IPS DF 19.7 (cell line): ENCODE results near the gene ANO6.
A peak's percentile ranks its signal among the peaks of the same experiment; 100 is the strongest.
"Not testable (repeated sequence)": the region's sequence is repeated elsewhere in the genome, so short reads cannot be mapped to it uniquely, and the experiment has no call there.

ENCODE experiments used
- DNase-seq: peaks from one replicate; pipeline ENCODE4 v3.0.0-alpha.2; 2013; ENCODE audit warnings: low read depth, low spot score

Gene ANO6

GRCh38 chr12:45213107-45213506, 2.8 kb upstream of the ANO6 start:
- no peak for DNase-seq

DNA sequence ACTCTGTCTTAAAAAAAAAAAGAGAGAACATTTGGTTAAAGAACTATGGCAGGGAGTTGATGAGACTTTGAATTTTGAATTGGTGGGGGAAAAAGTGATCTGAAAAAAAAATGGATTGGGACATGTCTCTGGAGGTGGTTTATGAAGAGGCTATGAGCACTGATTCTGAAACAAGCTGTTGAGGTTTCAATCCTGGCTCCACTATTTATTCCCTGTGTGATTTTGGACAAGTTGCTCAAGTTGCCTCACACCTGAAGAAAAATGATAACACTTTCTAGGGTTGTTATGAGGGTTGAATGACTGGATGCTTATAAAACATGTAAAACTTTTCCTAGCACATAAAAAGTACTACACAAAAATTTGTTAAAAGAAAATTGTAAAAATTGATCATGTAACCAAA, 1.8 kb upstream of the ANO6 start:
- no peak for DNase-seq

DNA sequence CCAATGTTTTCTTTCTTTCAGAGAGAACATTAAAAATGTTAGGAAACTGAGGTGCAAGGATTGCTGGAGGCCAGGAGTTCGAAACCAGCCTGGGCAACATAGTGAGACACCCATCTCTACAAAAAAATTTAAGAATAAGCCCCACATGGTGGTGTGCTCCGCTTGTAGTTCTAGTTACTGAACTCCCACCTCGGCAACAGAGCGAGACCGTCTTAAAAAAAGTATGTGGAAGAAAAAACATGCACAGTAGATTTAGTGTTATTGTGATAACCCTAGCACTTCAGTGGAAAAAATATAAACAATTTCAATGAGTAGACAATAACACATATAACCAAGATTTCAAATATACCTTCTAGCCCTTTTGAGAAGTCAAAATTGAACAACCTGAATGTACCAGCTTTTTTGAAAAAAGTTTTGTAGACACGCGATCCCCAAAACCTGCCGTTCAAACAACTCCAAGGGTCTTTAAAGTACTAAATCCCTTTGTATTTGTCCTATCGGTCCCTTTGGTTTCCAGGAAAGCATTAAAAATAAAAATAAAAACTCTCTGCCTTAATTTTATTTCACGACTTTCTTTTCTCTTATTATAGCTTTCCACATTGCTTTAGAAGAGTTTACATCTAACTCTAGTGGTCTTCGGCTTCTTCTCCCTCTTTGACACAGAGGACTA, 1.0 kb upstream of the ANO6 start:
- no peak for DNase-seq

DNA sequence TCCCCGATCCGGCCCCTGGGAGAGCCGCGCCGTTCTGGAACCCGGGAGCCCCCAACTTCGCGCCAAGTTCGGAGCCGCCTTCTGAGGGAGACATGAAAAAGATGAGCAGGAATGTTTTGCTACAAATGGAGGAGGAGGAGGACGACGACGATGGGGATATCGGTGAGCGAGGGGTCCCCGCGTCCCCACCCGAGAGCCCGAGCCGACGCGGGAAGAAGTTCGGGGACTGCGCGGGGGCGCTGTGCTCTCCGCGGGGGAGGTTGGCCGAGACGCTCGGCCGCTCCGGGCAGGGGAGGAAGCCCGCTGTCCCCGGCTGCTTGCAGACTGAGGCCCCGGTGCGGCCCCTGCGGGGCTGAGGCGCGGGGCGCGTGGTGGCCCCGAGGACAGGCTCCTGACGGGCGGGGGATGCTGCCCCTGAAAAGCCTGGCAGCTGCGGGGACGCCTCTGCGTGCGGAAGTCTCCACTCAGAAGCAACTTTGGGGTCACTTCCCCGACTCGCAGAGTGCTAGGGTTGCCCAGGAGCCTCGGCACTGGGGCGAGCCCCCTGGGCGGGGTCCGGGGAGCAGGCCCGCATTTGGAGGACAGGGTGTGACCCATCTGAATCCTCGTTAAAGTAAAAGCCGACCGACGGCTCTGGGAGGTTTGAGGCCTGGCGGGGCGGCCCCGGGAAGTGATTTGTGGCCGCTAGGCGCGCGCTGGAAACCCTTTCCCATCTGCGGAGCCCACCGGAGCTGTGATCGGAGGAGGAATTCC, 511 bp downstream of the ANO6 start:
- DNase-seq = no peak

DNA sequence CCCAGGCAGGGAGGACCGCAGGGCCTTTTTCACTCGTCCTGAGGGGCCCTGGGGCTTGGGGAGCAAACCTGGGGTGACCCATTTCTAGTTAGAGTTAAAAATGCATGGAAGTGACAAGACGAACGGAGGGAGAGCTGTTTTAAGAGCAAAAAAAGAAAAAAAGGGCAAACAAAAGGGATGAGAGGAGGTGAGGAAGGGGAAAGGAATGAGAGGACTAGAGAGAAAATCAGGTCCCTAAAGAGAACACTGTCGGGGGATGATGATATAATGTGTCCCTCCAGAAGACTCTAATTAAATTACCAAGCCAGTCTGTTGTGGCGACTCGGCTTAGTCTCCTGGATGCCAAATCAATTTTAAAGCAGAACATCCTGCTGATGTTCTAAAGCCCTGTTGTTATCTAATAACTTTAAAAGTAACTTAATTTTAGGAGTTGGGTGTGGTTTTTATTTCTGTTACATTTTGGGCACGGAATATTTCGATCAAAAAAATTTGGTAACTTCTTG, 1.1 kb downstream of the ANO6 start:
- no peak for DNase-seq

GRCh38 chr12:45217846-45218245, 2.0 kb downstream of the ANO6 start:
- DNase-seq = no peak

DNA sequence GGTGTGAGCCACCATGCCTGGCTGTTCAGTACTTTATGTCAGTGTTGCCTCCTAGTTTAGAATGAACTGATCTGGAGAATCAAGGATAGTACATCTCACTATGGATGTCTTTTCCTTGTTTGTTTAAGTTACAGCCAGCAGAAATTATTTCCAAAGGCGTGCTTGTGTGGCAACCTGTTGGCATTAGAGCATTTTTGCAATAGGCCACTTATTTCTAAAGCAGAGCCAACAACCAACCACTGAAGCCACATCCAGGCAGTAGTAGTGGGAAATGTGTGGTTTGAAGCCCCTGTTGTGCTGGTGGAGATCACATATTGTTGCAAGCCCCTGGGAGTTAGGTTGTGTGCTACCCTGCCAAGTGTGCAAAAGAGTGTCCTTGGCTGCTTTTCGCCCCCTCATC, 3.7 kb downstream of the ANO6 start:
- DNase-seq = no peak

DNA sequence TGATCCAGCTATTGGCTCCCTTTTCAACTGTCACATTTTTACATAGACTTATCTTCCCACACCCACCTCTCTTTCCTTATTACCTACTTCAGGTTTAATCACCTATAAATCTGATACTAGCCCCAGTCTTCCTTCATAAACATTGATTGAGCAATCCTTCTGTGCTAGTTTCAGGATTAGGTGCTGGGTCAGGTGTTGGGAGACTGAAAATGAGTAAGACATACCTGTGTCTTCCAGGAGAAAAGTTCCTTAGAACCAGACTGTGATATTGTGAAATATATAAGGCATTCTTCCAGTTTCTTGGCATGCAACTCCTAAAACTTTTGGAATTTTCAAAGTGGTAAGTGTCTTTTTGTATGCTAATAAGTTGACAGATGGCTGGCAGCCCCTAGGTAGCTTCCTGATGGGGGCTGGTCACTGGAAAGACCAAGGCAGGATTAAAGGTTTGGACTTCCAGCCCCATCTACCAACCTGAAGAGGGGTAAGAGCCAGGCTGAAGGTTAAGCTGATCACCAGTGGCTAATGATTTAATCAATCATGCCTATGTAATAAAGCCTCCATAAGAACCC, 4.6 kb downstream of the ANO6 start:
- no peak for DNase-seq

- DNase-seq = no peak
These were observed 5.1 kb downstream of the ANO6 start for GRCh38 chr12:45220969-45221368.

- no peak for DNase-seq
These were observed 8.0 kb downstream of the ANO6 start for GRCh38 chr12:45223868-45224267.

GRCh38 chr12:45224311-45224710, 8.4 kb downstream of the ANO6 start:
- DNase-seq = no peak

DNA sequence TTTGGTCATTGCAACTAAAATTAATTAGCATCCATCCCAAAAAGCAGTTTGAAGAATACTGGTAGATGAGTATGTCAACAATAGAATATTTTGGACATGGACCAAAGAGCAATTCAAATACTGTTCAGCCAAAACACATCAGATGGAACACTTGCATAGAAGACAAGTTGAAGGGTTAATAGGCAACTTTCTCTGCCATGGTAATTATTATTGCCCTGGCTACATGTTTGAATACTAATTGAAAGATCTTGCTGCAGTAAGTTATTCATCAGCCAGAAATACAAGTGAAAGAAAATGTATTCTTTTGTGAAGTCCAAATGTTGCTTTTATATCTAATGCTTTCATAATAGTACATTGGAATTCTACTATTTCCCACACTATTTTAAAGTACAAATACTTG, 10.1 kb downstream of the ANO6 start:
- DNase-seq = no peak

DNA sequence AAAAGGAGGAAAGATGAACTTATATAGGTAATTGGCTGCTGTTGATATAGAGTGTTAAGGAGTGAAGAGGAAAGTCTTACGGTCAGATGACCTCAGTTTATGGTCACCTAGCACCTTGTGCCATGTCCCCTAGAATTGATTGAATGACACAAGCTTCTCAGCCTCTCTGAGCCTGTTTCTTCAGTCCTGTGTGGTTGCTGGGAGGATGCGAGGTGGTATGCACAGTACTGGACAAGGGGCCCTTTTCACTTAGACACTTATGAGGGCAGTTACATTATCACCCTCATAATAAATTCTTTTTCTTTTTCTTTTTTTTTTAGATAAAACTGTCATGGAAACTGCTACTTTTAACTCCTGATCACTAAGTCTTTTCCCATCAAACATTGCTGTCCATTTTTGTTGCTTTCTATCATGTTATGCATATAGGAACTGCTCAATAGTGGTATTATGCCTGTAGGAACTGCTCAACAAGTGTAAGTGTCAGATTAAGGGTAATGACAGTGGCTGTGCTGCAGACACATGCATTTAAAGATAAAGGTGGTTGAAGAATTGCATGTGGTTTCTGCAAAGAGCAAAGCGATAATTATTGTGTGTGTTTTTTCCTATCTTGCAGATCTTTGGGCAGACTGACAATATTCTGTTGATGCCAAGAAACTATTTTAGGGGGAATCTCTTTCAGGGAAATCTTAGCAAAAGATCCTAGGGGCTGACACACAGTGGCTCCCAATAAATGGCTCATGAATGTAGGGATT, 11.6 kb downstream of the ANO6 start:
- DNase-seq = no peak

DNA sequence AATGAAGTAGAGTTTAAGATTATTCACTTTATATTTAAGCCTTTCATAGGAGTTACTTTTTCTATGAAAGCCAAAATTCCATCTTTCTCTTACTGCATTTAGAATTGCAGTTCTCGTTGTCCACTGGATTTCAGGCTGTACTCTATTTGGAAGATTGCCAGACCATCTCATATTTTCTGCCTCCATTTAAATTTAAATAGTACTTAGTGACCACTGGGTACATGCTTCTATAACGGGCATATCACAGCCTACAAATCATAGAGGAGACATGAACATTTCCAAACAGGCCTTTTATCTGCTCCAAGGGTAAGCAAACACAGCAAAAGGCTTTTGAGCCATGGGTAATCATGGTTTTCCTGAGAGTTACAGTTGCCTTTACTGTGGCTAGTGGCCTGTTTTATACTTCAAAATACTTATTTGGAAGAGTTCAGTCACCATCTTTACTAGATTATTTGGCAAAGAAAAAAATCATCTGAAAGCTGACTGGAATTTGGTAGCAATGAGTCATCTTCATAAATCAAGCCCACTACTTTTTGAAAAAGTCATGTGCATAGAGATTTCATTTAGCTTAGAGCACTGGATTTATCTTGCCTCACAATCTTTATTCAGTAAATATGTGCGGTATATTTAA, 15.7 kb downstream of the ANO6 start:
- DNase-seq = no peak

DNA sequence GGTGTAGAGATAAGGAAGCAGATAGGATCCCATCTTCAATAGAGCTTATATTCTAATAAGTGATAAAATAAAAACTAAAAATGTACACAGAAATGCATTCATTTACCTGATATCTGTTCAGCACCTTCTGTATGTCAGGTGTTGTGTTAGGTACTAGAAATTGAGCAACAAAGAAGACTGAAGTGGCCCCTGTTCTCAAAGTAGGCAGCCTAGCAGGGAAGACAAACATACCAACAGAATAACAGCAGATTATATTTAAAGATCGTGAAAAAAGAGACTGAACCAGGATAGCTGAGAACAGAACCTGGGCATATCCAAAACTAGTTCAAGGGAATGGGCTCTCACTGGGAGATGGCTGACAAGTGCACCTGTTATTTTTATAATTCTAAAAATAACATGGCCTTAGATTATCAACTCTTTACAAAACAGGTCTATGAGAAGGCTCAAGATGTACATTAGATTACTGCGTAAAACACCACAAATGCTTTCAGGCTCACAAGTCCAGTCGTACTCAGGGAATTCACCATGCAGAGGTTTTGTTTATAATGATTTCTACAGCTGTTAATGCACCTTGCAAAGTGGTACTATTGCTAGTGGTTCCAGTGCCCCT, 16.4 kb downstream of the ANO6 start:
- no peak for DNase-seq

DNA sequence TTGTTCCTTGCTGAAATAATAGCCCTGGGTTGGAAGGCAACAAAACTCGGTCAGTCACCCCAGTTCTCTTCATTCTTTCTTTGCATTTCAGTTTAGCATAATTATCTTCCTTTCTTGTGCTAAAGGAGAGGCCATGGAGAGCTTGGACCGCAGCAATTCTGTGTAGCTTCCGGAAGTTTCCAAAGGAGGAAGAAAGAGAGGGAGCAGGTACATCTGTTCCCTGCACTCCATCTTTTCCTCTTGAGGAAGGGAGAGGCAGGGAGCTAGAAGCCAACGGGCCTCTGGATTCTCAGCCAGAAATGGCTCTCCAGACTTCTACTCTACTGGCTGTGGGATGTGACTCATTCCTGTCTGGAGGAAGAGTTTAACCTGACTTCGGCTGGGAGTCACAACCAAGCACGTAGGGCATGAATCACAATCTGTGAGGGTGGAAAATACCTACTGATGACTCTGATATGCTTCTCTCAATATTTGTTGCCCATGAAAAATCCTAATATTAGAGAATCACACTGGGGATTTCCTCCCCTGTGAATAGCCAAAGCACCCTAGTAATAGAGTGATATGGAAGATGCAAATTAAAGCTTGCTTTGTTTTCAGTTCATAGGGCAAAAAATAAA, 17.0 kb downstream of the ANO6 start:
- peak; percentile 78 for DNase-seq

GRCh38 chr12:45234139-45234865, 18.4 kb downstream of the ANO6 start:
- peak; percentile 64 for DNase-seq

DNA sequence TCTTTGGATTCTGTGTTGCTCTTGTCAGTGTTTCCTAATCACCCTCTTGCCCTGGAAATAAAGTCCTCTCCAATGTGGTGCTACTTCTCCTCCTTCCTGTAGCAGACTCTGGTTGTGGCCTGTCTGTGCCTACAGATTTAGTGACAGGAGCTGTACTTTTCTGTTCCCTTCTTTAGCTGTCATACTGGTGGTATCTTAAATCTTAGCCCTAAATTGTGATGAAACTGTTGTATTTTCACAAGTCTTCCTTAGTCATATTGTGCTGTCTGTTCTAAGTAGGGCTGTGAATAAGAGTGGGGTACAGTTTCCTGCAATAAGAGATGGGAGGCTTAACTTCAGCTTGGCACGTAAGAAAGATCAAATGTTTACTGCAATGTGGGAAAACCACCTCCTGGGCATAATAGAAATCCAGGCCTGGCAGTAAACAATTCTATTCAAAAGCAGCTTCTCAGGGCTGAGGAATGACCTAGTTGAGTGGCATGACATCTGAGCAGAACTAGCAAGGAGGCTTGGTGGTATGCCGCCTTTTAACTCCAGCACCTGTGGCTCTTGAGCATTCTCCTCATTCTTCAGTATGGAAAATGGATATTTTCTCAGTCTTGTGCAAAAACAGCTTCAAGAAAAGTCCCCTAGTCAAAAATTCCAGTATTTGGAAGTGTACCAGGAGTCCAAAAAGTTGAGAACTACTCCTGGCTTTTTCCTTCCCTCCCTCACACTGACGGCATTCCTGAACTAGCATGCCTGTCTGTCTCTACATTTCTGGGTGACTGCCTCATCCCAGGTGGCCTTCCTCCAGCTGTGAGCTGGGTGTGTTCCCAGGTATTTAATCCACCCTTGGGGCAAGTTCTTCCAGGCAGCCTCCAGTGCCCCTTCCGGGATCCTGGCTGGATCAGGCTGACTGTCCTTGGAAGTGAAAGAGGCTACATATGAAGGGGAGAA, 19.5 kb downstream of the ANO6 start:
- DNase-seq = peak; percentile 50

DNA sequence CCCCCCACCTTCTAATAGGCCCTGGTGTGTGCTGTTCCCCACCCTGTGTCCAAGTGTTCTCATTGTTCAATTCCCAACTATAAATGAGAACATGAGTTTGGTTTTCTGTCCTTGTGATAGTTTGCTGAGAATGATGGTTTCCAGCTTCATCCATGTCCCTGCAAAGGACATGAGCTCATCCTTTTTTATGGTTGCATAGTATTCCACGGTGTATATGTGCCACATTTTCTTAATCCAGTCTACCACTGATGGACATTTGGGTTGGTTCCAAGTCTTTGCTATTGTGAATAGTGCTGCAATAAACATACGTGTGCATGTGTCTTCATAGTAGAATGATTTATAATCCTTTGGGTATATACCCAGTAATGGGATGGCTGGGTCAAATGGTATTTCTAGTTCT, 20.5 kb downstream of the ANO6 start:
- not testable (repeated sequence) for DNase-seq
